NCI-H146 (cell line): ENCODE results near the gene BOLA2B.

Experiments used
- DNase-seq: peaks from one replicate; lab custom pipeline; 2025; lab: John Stamatoyannopoulos, UW

BOLA2B gene

GRCh38 chr16:30143347-30143702 lies 50.1 kb downstream of the BOLA2B start:
- no peak for DNase-seq
